Left cardiac atrium (tissue), 4 donors: ENCODE data around the gene SPDYE8. TPM values are rescaled to one million over a fixed set of nuclear protein-coding genes. Genes with fewer than 3 reads are reported as not detected.
"Not testable (repeated sequence)": the region's sequence is repeated elsewhere in the genome, so short reads cannot be mapped to it uniquely, and the experiment has no call there.

ENCODE experiments used
- ATAC-seq, 2 donors: fragments of 200-7000 bp; cut with Tn5 transposase; one replicate each; pipeline ENCODE4 v1.9.1; 2020; ENCODE audit warnings: mild to moderate bottlenecking in 2 of 2, moderate library complexity in 2 of 2
- DNase-seq: peaks from one replicate; pipeline ENCODE4 v3.0.0-alpha.2; 2020
- intact Hi-C, 2 donors: fragments of 100-400 bp; cut with DNase I; formaldehyde crosslinking; loops; one replicate each; pipeline versions ENCODE4 v1.14.1 to v1.15.1; 2022 to 2023
- long read RNA-seq: library from polyadenylated mRNA; unstranded; transcript quantifications from one replicate; pipeline ENCODE4 v2.0.0, GENCODE V29; 2021
- total RNA-seq, 2 donors: library from RNA; stranded (reverse); fragmentation: NEBNext Ultra II Directional; extraction: Animal tissue kit (Norgen Biotek cat#: 25700); gene quantifications; one replicate each; pipeline ENCODE4 v1.2.1, GENCODE V29; 2021
- donor health status: DM: no; HTN: yes; CAD: no.
- donor health status: DM: no; HTN: yes; CAD: no; lungs with severe emphysema.
- donor health status: DM: yes; HTN: yes; CAD: no.
- donor health status: Dilated cardiomyopathy.

Gene SPDYE8, protein sequence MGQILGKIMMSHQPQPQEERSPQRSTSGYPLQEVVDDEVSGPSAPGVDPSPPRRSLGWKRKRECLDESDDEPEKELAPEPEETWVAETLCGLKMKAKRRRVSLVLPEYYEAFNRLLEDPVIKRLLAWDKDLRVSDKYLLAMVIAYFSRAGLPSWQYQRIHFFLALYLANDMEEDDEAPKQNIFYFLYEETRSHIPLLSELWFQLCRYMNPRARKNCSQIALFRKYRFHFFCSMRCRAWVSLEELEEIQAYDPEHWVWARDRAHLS
- not detected for total RNA-seq
- long read RNA-seq: 0 reads

DNA sequence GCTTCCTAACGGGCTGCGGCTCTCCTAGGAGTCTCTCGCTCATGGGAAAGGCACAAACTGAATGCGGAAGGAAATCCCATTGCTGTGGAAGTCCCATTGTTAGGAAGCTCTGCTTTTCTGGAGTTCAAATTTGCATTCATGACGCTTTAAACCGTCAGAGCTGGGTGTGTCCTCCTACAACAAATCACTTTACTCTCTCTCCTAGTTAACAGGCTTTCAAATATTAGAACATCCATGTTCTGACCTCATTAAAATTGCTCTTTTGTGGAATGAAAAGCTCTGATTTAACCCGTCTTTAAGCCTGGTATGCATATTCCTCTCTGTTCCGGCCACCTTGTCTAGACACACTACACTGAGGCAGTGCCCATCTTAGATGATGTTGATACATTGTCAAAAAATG, at the start of gene SPDYE8:
SPDYE8 (minus strand) TSS at position 101 of the 400 bp plus-strand sequence. CDS start 1,800 bp downstream, outside the sequence.
- DNase-seq, intact Hi-C loops, ATAC-seq: not testable (repeated sequence)

DNA sequence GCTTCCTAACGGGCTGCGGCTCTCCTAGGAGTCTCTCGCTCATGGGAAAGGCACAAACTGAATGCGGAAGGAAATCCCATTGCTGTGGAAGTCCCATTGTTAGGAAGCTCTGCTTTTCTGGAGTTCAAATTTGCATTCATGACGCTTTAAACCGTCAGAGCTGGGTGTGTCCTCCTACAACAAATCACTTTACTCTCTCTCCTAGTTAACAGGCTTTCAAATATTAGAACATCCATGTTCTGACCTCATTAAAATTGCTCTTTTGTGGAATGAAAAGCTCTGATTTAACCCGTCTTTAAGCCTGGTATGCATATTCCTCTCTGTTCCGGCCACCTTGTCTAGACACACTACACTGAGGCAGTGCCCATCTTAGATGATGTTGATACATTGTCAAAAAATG, 28.2 kb upstream of the SPDYE8 start, which contains the start of gene SPDYE11:
SPDYE11 (minus strand) TSS at position 101 of the 400 bp plus-strand sequence. CDS start 1,800 bp downstream, outside the sequence.
- DNase-seq, ATAC-seq, intact Hi-C loops: not testable (repeated sequence)

DNA sequence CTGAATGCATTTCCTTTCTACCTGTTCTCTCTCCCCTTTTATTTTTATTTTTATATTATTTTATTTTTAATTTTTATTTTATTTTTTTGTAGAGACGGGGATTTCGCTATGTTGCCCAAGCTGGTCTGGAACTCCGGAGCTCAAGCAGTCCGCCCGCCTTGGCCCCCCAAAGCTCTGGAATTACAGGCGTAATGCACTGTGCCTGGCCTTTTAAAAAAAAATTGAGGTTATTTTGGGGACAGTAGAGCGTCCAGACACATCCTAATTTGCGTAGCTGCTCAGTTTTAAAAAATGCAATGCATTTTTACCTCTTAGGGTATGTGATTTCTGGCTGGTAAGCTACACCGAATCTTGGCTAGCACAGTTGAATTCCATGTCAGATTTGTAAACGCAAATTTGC, 23.1 kb downstream of the SPDYE8 start:
- intact Hi-C loops, ATAC-seq: not testable (repeated sequence)
- DNase-seq: peak; percentile 20

DNA sequence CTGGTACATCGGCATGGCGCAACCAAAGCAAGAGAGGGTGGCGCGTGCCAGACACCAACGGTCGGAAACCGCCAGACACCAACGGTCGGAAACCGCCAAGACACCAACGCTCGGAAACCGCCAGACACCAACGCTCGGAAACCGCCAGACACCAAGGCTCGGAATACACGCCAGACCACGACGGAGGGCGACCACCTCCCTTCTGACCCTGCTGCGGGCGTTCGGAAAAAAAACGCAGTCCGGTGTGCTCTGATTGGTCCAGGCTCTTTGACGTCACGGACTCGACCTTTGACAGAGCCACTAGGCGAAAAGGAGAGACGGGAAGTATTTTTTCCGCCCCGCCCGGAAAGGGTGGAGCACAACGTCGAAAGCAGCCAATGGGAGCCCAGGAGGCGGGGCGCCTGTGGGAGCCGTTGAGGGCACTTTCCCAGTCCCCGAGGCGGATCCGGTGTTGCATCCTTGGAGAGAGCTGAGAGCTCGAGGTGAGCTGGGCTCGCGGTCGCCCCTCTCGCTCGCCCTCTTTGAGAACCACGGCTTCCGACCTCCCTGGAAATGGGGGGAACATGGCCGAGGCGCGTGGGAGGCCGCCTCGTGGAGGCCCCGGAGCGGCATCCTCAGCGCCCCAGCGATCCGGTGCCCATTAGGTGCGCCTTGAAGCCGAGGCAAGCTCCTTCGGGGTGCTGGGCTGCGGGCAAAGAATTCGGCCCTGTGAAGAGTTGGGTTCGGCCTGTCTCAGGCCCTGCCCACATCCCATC, 23.7 kb downstream of the SPDYE8 start:
- ATAC-seq: peak; percentile 96 to 97
- intact Hi-C loops: not testable (repeated sequence)
- peak; percentile 87 for DNase-seq

DNA sequence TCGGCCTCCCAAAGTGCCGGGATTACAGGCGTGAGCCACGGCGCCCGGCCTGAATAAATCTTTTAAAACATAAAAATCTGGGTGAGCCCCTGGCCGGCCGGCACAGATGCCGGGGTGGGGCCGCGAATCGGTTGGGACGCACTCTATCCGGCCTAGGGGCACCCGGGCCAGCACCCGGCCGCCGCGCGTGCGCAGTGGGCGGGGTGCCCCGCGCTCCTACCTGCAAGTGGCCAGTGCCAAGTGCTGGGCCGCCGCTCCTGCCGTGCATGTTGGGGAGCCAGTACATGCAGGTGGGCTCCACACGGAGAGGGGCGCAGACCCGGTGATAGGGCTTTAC, 24.2 kb downstream of the SPDYE8 start:
- peak; percentile 80 for DNase-seq
- intact Hi-C loops: not testable (repeated sequence)
- ATAC-seq: peak; percentile 97 to 98

DNA sequence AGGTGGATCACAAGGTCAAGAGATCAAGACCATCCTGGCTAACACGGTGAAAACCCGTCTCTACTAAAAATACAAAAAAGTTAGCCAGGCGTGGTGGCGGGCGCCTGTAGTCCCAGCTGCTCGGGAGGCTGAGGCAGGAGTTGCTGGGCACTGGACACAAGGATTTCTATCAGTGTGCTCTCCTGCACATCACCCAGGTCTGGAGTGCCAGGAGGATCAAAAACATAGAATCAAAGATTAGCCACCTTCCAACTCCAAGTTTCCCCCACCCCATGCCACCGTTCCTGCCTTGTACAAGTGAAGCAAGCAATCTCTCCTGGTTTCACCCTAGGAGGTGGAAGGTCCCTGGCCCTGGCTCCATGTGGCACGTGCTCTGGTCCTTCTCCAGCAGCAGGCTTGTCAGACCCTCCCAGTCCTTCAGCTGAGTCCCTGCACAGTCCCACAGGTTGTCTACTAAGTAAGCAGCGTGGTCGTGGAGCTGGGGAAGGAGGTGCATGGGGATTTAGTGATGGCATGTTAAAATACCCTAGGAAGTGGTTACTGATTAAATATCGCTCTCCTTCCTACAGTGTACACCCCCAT, 31.6 kb downstream of the SPDYE8 start:
- ATAC-seq: peak in 1 of 2 donors; percentile 22
- DNase-seq, intact Hi-C loops: not testable (repeated sequence)

DNA sequence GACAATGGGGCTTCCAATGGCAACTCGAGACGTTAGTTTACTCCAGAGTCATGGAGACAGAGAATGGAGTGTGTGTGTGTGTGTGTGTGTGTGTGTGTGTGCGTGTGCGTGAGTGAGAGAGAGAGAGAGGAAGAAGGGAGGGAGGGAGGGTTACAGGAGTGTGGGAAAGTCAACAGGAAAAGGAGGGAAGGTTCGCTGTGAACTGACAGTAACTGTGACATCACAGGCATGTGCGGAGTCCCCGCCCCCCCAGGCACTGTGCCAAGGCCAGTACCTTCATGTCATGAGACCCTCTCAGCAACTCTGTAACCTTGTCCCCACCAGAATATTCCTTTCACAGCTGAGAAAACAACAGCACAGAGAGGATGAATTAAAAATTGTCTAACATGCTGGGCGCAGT, 32.1 kb downstream of the SPDYE8 start:
- peak in 1 of 2 donors; percentile 37 for ATAC-seq
- intact Hi-C loops, DNase-seq: not testable (repeated sequence)

DNA sequence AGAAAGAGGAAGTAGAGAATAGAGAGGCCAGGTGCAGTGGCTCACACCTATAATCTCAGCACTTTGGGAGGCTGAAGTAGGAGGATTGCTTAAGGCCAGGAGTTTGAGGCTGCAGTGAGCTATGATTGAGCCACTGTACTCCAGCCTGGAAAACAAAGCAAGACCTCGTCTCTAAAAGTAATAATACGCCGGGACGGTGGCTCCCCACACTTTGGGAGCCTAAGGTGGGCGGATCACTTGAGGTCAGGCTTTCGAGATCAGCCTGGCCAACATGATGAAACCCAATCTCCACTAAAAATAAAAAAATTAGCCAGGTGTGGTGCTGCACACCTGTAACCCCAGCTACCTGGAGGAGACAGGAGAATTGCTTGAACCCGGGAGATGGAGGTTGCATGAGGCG, 34.1 kb downstream of the SPDYE8 start:
- DNase-seq, ATAC-seq, intact Hi-C loops: not testable (repeated sequence)

DNA sequence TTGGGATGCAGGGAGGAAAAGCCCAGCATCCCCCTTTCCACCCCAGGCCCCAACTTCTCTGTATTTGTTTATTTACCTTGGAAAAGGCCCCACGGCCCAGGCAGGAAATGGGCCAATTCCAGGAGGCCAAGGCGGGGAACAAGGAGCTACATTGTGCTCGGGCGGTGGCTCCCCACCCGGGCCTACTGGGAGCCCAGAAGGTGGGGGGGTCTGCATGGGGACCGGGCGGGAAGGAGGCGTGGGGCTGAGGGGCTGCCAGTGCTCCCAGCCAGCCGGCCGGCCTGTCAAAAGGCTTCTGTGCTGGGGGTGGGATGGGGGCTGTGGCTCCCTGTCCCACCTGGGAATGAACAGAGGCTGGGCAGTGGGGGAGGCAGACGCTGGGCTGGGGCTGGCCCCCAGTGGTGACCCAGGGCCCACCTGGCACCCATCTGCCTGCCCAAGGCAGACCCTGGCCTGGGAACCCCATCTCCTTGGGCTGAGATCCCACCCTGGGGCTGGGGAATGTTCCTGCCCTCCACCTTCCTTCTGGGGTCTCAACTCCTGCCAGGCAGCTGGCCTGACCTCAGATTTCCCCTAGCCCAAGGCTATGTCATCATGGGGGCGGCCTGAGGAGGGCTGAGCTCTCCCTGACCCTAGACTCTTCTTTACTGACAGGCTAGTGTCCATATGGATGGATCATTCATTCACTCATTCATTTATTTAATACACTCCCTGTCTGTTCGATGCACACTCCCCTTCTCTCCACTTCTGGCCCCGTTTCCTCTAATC, 39.2 kb downstream of the SPDYE8 start:
- peak; percentile 55 for DNase-seq
- intact Hi-C loops: not testable (repeated sequence)
- ATAC-seq: peak; percentile 87 to 92

DNA sequence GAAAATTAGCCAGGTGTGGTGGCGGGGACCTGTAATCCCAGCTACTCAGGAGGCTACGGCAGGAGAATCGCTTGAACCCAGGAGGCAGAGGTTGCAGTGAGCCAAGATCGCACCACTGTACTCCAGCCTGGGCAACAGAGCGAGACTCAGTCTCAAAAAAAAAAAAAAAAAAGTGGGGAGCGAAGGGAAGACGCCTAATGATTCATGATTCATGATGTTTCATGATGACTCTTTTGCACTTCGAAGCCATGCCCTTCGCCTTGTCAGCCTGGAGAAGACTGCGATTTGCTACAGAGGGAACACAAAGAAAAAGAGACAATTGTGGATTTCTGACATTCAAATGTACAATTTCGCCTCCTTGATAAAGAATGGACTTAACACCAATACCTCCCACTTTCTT, 47.5 kb downstream of the SPDYE8 start:
- ATAC-seq, DNase-seq, intact Hi-C loops: not testable (repeated sequence)

DNA sequence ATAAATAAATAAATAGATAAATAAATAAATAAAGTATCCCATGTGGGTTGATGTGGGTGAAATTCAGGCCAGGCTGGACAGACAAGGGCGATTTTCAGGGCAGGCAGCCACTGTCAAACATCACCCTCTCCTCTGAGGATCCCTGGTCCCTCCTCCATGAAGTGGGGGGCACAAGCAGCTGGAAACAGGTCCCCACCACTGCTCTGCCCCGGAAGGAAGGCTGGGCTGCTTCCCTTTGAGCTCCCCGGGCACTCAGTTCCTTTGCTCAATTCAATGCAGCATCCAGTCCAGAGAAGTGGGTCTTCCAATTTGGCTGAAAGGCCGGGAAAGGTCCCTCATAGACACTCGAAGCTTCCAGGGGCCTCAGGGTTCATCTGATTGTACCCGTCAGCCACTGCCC, 49.2 kb downstream of the SPDYE8 start:
- DNase-seq: peak; percentile 10
- intact Hi-C loops, ATAC-seq: not testable (repeated sequence)

DNA sequence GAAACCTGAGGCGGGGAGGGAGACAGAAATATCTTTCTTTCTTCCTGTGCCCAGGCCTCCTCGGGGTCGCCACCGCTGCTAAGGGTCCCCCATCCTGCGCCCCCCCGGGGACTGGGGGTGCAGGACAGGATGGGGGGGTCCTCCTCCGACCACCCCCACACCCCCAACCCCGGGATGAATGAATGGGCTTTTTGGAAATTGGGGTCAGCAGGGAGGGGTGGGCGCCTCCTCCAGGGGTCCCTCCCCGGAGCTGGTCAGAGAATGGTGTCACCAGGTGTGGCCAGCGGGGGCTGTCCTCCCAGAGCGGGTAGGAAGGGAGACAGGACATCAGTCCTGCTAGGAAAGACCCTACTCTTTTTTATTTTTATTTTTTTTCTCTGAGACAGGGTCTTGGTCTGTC, 53.1 kb downstream of the SPDYE8 start:
- intact Hi-C loops: not testable (repeated sequence)
- ATAC-seq: peak; percentile 7 to 12

DNA sequence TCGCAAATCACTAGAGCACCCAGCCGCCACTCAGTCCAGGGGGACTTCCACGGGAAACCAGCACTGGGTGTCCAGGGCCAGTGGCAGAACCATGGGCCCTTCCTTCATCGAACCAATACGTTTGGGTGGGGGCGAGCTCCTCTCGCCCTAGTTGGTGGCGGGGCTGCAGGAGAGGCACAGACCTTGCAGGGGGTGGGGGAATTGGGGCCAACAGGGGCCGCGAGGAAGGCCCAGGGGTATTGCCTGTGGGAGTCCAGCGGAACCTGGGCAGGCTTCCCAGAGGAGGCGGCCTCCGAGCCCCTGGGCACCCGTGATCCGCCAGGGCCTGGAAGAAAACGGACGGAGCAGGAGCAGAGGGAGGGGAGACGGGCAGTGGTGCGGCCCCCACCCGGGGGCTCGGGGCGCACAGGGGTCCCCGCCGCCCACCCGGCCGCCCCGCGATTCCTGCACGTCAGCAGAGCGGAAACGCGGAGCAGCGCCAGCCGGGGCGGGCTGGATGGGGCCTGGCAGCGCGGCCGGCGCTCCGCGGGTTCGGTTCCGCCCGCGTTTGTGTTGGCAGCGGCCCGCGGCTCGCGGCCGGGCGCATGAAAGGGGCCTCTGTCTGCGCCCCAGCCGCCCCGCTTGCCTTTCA, 53.8 kb downstream of the SPDYE8 start:
- DNase-seq, intact Hi-C loops: not testable (repeated sequence)
- peak; percentile 5 to 9 for ATAC-seq

More for the DNA sequence above, 53.1 kb downstream of the SPDYE8 start:
- not testable (repeated sequence) for DNase-seq

DNA sequence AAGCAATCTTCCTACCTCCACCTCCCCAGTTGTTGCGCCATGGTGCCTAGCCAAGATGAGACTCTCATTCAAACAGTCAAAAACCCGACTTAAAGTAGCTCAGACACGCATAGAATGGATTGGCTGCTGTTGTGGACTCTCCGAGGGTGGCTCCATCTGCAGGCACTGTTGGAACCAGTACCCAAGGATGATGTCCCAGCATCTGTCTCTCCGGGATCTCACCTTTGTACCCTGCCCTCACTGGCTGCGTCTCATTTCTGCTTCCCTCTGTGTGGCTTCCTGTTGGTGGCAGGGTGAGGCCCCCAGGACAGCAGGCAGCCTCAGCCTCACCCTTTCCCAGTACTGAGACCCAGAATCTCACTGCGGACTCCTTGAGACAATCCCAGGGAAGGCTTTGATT, 54.8 kb downstream of the SPDYE8 start:
- intact Hi-C loops, DNase-seq, ATAC-seq: not testable (repeated sequence)

DNA sequence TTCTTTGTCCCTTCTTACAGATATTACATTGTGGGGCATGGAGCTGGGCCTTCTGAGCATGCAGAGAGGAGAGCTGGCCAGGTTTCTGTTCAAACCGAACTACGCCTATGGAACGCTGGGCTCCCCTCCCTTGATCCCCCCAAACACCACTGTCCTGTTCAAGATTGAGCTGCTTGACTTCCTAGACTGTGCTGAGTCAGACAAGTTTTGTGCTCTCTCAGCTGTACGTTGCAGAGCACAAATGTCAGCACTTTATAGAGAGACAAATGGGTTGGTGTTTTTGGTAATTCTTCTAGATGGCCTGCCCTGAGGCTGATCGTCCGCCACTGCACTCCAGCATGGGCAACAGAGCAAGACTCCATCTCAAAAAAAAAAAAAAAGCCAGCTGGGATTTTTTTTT, 58.1 kb downstream of the SPDYE8 start:
- intact Hi-C loops, DNase-seq: not testable (repeated sequence)
- peak in 1 of 2 donors; percentile 11 for ATAC-seq
